A549 (cell line): ENCODE data around the gene MRPL28. TPM values are rescaled to one million over a fixed set of nuclear protein-coding genes. Genes with fewer than 3 reads are reported as not detected.

Source experiments
- ATAC-seq, 2 experiments: fragments of 200-7000 bp in 1 of 2; fragments of >200 bp in 1 of 2; cut with Nextera tagmentation in 1 of 2; cut with Tn5 transposase in 1 of 2; 3 replicates each; pipeline versions ENCODE4 v1.8.0 to v1.9.1; 2018 to 2020; ENCODE audit warnings: mild to moderate bottlenecking in 1 of 2, moderate library complexity in 1 of 2
- CTCF ChIA-PET: fragments of 300-600 bp; sonication (Branson Sonifier 250); formaldehyde crosslinking; extraction: SDS; loops from one replicate; lab custom pipeline; 2021; ENCODE audit warnings: antibody characterized with exemption, inconsistent platforms; lab: Yijun Ruan, JAX
- POLR2A ChIA-PET: fragments of 350-600 bp; formaldehyde crosslinking; extraction: SDS; loops from one replicate; lab custom pipeline; 2021; ENCODE audit warnings: antibody characterized with exemption, inconsistent platforms; lab: Yijun Ruan, JAX
- DNase-seq, 2 experiments: peaks; one replicate each; pipeline versions ENCODE4 v3.0.0 to v3.0.0-alpha.2; 2011 to 2016; ENCODE audit warnings: low read depth in 1 of 2, low spot score in 1 of 2
- FAIRE-seq: peaks from 2 replicates; lab custom pipeline; 2011; peaks lifted over from hg19 to GRCh38; lab: Jason Lieb, UNC
- H3K27ac ChIP-seq, 2 experiments: fragments of >200 bp; sonication (Bioruptor Twin); formaldehyde crosslinking; 3 replicates each; pipeline ENCODE4 v1.5.1; 2016 to 2017
- H3K4me1 ChIP-seq: fragments of >200 bp; sonication (Bioruptor Twin); formaldehyde crosslinking; 3 replicates; pipeline ENCODE4 v1.6.1; 2016
- H3K4me2 ChIP-seq: fragments of >200 bp; sonication (Bioruptor Twin); formaldehyde crosslinking; 3 replicates; pipeline ENCODE4 v1.6.1; 2016
- H3K4me3 ChIP-seq: fragments of >200 bp; sonication (Bioruptor Twin); formaldehyde crosslinking; 3 replicates; pipeline ENCODE4 v1.5.1; 2016
- H3K9me3 ChIP-seq: fragments of >200 bp; sonication (Bioruptor Twin); formaldehyde crosslinking; 3 replicates; pipeline ENCODE4 v1.6.1; 2016
- ATOH8 ChIP-seq: fragments of 250-450 bp; sonication (Bioruptor Pico); IDR thresholded peaks from 2 replicates; pipeline ENCODE4 v1.5.0; 2020; ENCODE audit warnings: low read depth, mild to moderate bottlenecking, moderate library complexity
- CBX2 ChIP-seq: fragments of 200-600 bp; sonication (generic); IDR thresholded peaks from 2 replicates; pipeline ENCODE4 v1.6.1; 2016; ENCODE audit warnings: low read depth, mild to moderate bottlenecking, borderline replicate concordance
- EHF ChIP-seq: fragments of 250-450 bp; sonication (Bioruptor Pico); IDR thresholded peaks from 2 replicates; pipeline ENCODE4 v1.5.0; 2020; ENCODE audit warnings: mild to moderate bottlenecking
- ELK1 ChIP-seq: fragments of 150-350 bp; IDR thresholded peaks from 2 replicates; pipeline ENCODE4 v1.6.1; 2014; ENCODE audit warnings: low read depth, mild to moderate bottlenecking, low read length
- FOSB ChIP-seq: fragments of 250-450 bp; sonication (Bioruptor Pico); IDR thresholded peaks from 2 replicates; pipeline ENCODE4 v1.5.0; 2020; ENCODE audit warnings: mild to moderate bottlenecking, moderate library complexity
- FOSL2 ChIP-seq, 2 experiments: fragments of 450-650 bp in 1 of 2; fragments of >200 bp in 1 of 2; sonication (Bioruptor Twin) in 1 of 2; formaldehyde crosslinking; IDR thresholded peaks; 2 replicates each; pipeline versions ENCODE4 v1.5.0 to v1.6.1; 2016 to 2020; ENCODE audit warnings: mild to moderate bottlenecking in 1 of 2, moderate library complexity in 1 of 2
- HES2 ChIP-seq: fragments of >200 bp; sonication (Bioruptor Twin); formaldehyde crosslinking; IDR thresholded peaks from 2 replicates; pipeline ENCODE4 v1.6.1; 2016
- HEYL ChIP-seq: fragments of 250-450 bp; sonication (Bioruptor Pico); IDR thresholded peaks from 2 replicates; pipeline ENCODE4 v1.8.0; 2021; ENCODE audit warnings: mild to moderate bottlenecking, moderate library complexity
- HMGXB4 ChIP-seq: fragments of 250-450 bp; sonication (Bioruptor Pico); IDR thresholded peaks from 2 replicates; pipeline ENCODE4 v1.5.0; 2021; ENCODE audit warnings: mild to moderate bottlenecking, moderate library complexity, borderline replicate concordance
- HOXB13 ChIP-seq: fragments of 250-450 bp; sonication (Bioruptor Pico); IDR thresholded peaks from 2 replicates; pipeline ENCODE4 v1.5.0; 2020; ENCODE audit warnings: low read depth, mild to moderate bottlenecking, moderate library complexity
- KDM5A ChIP-seq: fragments of 200-600 bp; sonication (generic); IDR thresholded peaks from 2 replicates; pipeline ENCODE4 v1.6.1; 2016; ENCODE audit warnings: antibody characterized with exemption, mild to moderate bottlenecking
- MAFK ChIP-seq: fragments of 450-650 bp; IDR thresholded peaks from 2 replicates; pipeline ENCODE4 v1.6.1; 2014; ENCODE audit not compliant: partially characterized antibody
- MAX ChIP-seq: IDR thresholded peaks from 2 replicates; pipeline ENCODE4 v1.6.1; 2012
- MAZ ChIP-seq: fragments of 150-350 bp; IDR thresholded peaks from 2 replicates; pipeline ENCODE4 v1.6.1; 2014; ENCODE audit warnings: antibody characterized with exemption, low read depth, low read length, borderline replicate concordance
- NR3C1 ChIP-seq: fragments of >200 bp; sonication (Bioruptor Twin); formaldehyde crosslinking; IDR thresholded peaks from 3 replicates; pipeline ENCODE4 v1.6.1; 2017
- PBX3 ChIP-seq: IDR thresholded peaks from 2 replicates; pipeline ENCODE4 v1.6.1; 2012
- RARB ChIP-seq: fragments of 250-450 bp; sonication (Bioruptor Pico); IDR thresholded peaks from 2 replicates; pipeline ENCODE4 v1.8.0; 2021; ENCODE audit warnings: mild to moderate bottlenecking, moderate library complexity
- REST ChIP-seq: fragments of 200-600 bp; sonication (generic); IDR thresholded peaks from 2 replicates; pipeline ENCODE4 v1.6.1; 2016; ENCODE audit warnings: antibody characterized with exemption, mild to moderate bottlenecking, moderate library complexity
- SREBF2 ChIP-seq: fragments of 450-650 bp; IDR thresholded peaks from 2 replicates; pipeline ENCODE4 v1.6.1; 2014; ENCODE audit warnings: mild to moderate bottlenecking, moderate library complexity
- USF2 ChIP-seq: fragments of 450-650 bp; IDR thresholded peaks from 2 replicates; pipeline ENCODE4 v1.6.1; 2014; ENCODE audit warnings: antibody characterized with exemption
- ZNF302 ChIP-seq: fragments of 250-450 bp; sonication (Bioruptor Pico); IDR thresholded peaks from 2 replicates; pipeline ENCODE4 v1.9.0; 2021; ENCODE audit warnings: inconsistent platforms, mild to moderate bottlenecking, moderate library complexity
- ZSCAN20 ChIP-seq: fragments of 250-450 bp; sonication (Bioruptor Pico); IDR thresholded peaks from 2 replicates; pipeline ENCODE4 v1.8.0; 2022; ENCODE audit warnings: mild to moderate bottlenecking, moderate library complexity
- WGBS: methylation state at CpG from one replicate; pipeline ENCODE4 v1.1.6; 2017; ENCODE audit errors: missing lambda C conversion rate; 5-methylcytosine and 5-hydroxymethylcytosine counted together
- polyA plus RNA-seq, 4 experiments: library from polyadenylated mRNA; depleted of rRNA in 3 of 4; stranded (reverse); fragments of >200 nt; fragmentation: RNase III in 1 of 4; extraction: RNeasy Plus Mini Kit Qiagen cat#74134 plus additional on column Dnase treatment in 1 of 4; gene quantifications; 2 replicates in 3 of 4; 3 replicates in 1 of 4; pipeline ENCODE4 v1.2.3, GENCODE V29; 2011 to 2017

The MRPL28 gene
- polyA plus RNA-seq, 2 of the 4 experiments (the other 2 are of a cell fraction): 130 to 139 TPM

GRCh38 chr16:379961-380761, 9.8 kb upstream of the MRPL28 start:
- DNase-seq (no peak), FAIRE-seq (no peak), ATAC-seq (no peak)
- Histone ChIP-seq H3K4me1 (peaks cover 10% of the 10 kb centered on the region; the same call in 2 of the 3 replicates), H3K4me3 (peak overlapping the region; percentile 98), H3K4me2 (peak overlapping the region; percentile 100), H3K27ac (peak overlapping the region; percentile 92 to 97; a peak in 4 of 6 replicates), H3K9me3 (no peaks in the 10 kb centered on the region)
- ChIA-PET POLR2A (no interaction called here), CTCF (interaction anchor here (1.2 to 3.4 kb wide), 4 partner anchors 9 to 273 kb away, joined by 4 to 11 read pairs (median 5); partner anchors contain the start of gene MRPL28)
- 80% methylated on average over 26 of the region's 27 CpGs for WGBS
- no peak for TF ChIP-seq SREBF2
- no peak for TF ChIP-seq ELK1
- no peak for TF ChIP-seq MAZ
- TF ChIP-seq RARB: no peak
- no peak for TF ChIP-seq NR3C1
- TF ChIP-seq ZSCAN20 (CRISPR knock-in tag): no peak
- TF ChIP-seq PBX3: no peak
- no peak for TF ChIP-seq HMGXB4 (CRISPR knock-in tag)
- no peak for TF ChIP-seq HEYL (CRISPR knock-in tag)
- no peak for TF ChIP-seq MAX

- Histone ChIP-seq H3K9me3 (no peaks in the 10 kb centered on the region), H3K4me3 (no peak overlapping the region), H3K4me1 (peaks cover 10% of the 10 kb centered on the region; the same call in 2 of the 3 replicates), H3K4me2 (no peak overlapping the region), H3K27ac (no peak overlapping the region)
- no peak for ATAC-seq
- DNase-seq: no peak
- ChIA-PET POLR2A (no interaction called here), CTCF (interaction anchor here (1.2 to 3.4 kb wide), 2 partner anchors 9 to 17 kb away, joined by 5 to 11 read pairs; partner anchors contain the start of gene MRPL28)
- WGBS: 86% methylated on average over 10 of the region's 16 CpGs
- no peak for FAIRE-seq
- TF ChIP-seq FOSB (CRISPR knock-in tag): no peak
- no peak for TF ChIP-seq ZNF302 (CRISPR knock-in tag)
- no peak for TF ChIP-seq USF2
- no peak for TF ChIP-seq KDM5A
- TF ChIP-seq ATOH8 (CRISPR knock-in tag): no peak
- TF ChIP-seq HOXB13 (CRISPR knock-in tag): no peak
- no peak for TF ChIP-seq HES2
- no peak for TF ChIP-seq EHF (CRISPR knock-in tag)
- TF ChIP-seq CBX2: no peak
- TF ChIP-seq REST: no peak
- TF ChIP-seq MAFK: no peak
- no peak for TF ChIP-seq FOSL2 (IDR thresholded peaks at IDR 0.05)
- TF ChIP-seq FOSL2 (CRISPR knock-in tag; IDR thresholded peaks at IDR 0.05): no peak
Measured at GRCh38 chr16:379183-379960, 9.0 kb upstream of the MRPL28 start.
